Retinal pigment epithelial cell (primary cell): ENCODE results near the gene PITPNC1.

Experiments used
- DNase-seq: peaks from one replicate; pipeline ENCODE4 v3.0.0-alpha.2; 2010; ENCODE audit warnings: low read depth
- H3K4me3 ChIP-seq: 2 replicates; pipeline ENCODE4 v1.5.1; 2011; ENCODE audit warnings: mild to moderate bottlenecking, low read length, control low read depth, moderate library complexity
- CTCF ChIP-seq: conservative IDR thresholded peaks from 2 replicates; pipeline ENCODE4 v1.5.1; 2011; ENCODE audit warnings: low read depth, low read length, control low read depth, inconsistent platforms

Gene PITPNC1

GRCh38 chr17:67488768-67489167 is 111.7 kb downstream of the PITPNC1 start:
- TF ChIP-seq CTCF, result no peak
- H3K4me3 ChIP-seq, result no peak overlapping the region
- DNase-seq, result no peak

GRCh38 chr17:67489273-67489672 is 112.2 kb downstream of the PITPNC1 start:
- no peak for TF ChIP-seq CTCF

GRCh38 chr17:67490471-67490870 is 113.4 kb downstream of the PITPNC1 start:
- no peak for TF ChIP-seq CTCF
- peak overlapping the region; percentile 40 for H3K4me3 ChIP-seq
- DNase-seq, result no peak

More at GRCh38 chr17:67489273-67489672, 112.2 kb downstream of the PITPNC1 start:
- DNase-seq, result no peak
- no peak overlapping the region for H3K4me3 ChIP-seq

GRCh38 chr17:67491009-67491680 is 114.1 kb downstream of the PITPNC1 start:
- H3K4me3 ChIP-seq, result peak overlapping the region; percentile 40
- no peak for TF ChIP-seq CTCF
- DNase-seq, result peak; percentile 97

- DNase-seq, result no peak
- TF ChIP-seq CTCF, result no peak
- H3K4me3 ChIP-seq, result no peak overlapping the region
These were observed 114.6 kb downstream of the PITPNC1 start for GRCh38 chr17:67491681-67492024.

- DNase-seq, result no peak
- H3K4me3 ChIP-seq, result no peak overlapping the region
- no peak for TF ChIP-seq CTCF
These were observed 115.2 kb downstream of the PITPNC1 start for GRCh38 chr17:67492251-67492740.

GRCh38 chr17:67492824-67493517 is 115.9 kb downstream of the PITPNC1 start:
- H3K4me3 ChIP-seq, result no peak overlapping the region
- no peak for DNase-seq
- no peak for TF ChIP-seq CTCF
